GM18502 (cell line): Measurements from ENCODE around the gene CAMKMT.

Source experiments
- ATAC-seq: cut with Tn5 transposase; IDR thresholded peaks from one replicate; pipeline ENCODE4 v1.9.1; 2021; ENCODE audit warnings: mild to moderate bottlenecking; ENCODE audit not compliant: unreplicated experiment, poor library complexity

The CAMKMT gene

GRCh38 chr2:44779793-44780192 lies 418.0 kb downstream of the CAMKMT start:
- no peak for ATAC-seq

- no peak for ATAC-seq
Observed at GRCh38 chr2:44780406-44780805, 418.7 kb downstream of the CAMKMT start.

GRCh38 chr2:44785433-44785832 lies 423.7 kb downstream of the CAMKMT start:
- ATAC-seq, result no peak

- no peak for ATAC-seq
Observed at GRCh38 chr2:44786045-44786816, 424.5 kb downstream of the CAMKMT start.

GRCh38 chr2:44786817-44787214 lies 425.1 kb downstream of the CAMKMT start:
- ATAC-seq, result no peak

- ATAC-seq, result no peak
Observed at GRCh38 chr2:44787663-44788062, 425.9 kb downstream of the CAMKMT start.

- no peak for ATAC-seq
Observed at GRCh38 chr2:44789446-44789845, 427.7 kb downstream of the CAMKMT start.

GRCh38 chr2:44789971-44790721 lies 428.4 kb downstream of the CAMKMT start:
- no peak for ATAC-seq

GRCh38 chr2:44793322-44793870 lies 431.6 kb downstream of the CAMKMT start:
- ATAC-seq, result no peak

GRCh38 chr2:44796771-44797170 lies 435.0 kb downstream of the CAMKMT start:
- ATAC-seq, result no peak

GRCh38 chr2:44798139-44798659 lies 436.5 kb downstream of the CAMKMT start:
- ATAC-seq, result no peak

GRCh38 chr2:44799105-44799504 lies 437.4 kb downstream of the CAMKMT start:
- ATAC-seq, result no peak

- ATAC-seq, result no peak
Observed at GRCh38 chr2:44799754-44800153, 438.0 kb downstream of the CAMKMT start.

GRCh38 chr2:44801289-44801840 lies 439.6 kb downstream of the CAMKMT start:
- no peak for ATAC-seq

GRCh38 chr2:44801841-44802776 lies 440.4 kb downstream of the CAMKMT start:
- no peak for ATAC-seq

- no peak for ATAC-seq
Observed at GRCh38 chr2:44802777-44803424, 441.2 kb downstream of the CAMKMT start.

- ATAC-seq, result no peak
Observed at GRCh38 chr2:44804406-44805265, 442.9 kb downstream of the CAMKMT start.
